Transverse colon (tissue), 1 donor: Measurements from ENCODE around the gene PLEKHH2.

Source experiments
- EP300 ChIP-seq: sonication (generic); formaldehyde crosslinking; IDR thresholded peaks from one replicate; pipeline ENCODE4 v1.6.1; 2017; ENCODE audit warnings: antibody characterized with exemption, low read depth
- POLR2A ChIP-seq: fragments of 450-650 bp; IDR thresholded peaks from one replicate; pipeline ENCODE4 v1.6.1; 2016; ENCODE audit warnings: antibody characterized with exemption, mild to moderate bottlenecking, moderate library complexity

GRCh38 chr2:43752302-43752701 lies 115.2 kb downstream of the PLEKHH2 start:
- TF ChIP-seq EP300 = no peak
- no peak for TF ChIP-seq POLR2A
